GM21360 (cell line): ENCODE measurements around the gene DCDC1.

Source experiments
- ATAC-seq: cut with Tn5 transposase; IDR thresholded peaks from one replicate; pipeline ENCODE4 v1.9.1; 2021; ENCODE audit warnings: mild to moderate bottlenecking, moderate library complexity; ENCODE audit not compliant: unreplicated experiment

The DCDC1 gene, protein sequence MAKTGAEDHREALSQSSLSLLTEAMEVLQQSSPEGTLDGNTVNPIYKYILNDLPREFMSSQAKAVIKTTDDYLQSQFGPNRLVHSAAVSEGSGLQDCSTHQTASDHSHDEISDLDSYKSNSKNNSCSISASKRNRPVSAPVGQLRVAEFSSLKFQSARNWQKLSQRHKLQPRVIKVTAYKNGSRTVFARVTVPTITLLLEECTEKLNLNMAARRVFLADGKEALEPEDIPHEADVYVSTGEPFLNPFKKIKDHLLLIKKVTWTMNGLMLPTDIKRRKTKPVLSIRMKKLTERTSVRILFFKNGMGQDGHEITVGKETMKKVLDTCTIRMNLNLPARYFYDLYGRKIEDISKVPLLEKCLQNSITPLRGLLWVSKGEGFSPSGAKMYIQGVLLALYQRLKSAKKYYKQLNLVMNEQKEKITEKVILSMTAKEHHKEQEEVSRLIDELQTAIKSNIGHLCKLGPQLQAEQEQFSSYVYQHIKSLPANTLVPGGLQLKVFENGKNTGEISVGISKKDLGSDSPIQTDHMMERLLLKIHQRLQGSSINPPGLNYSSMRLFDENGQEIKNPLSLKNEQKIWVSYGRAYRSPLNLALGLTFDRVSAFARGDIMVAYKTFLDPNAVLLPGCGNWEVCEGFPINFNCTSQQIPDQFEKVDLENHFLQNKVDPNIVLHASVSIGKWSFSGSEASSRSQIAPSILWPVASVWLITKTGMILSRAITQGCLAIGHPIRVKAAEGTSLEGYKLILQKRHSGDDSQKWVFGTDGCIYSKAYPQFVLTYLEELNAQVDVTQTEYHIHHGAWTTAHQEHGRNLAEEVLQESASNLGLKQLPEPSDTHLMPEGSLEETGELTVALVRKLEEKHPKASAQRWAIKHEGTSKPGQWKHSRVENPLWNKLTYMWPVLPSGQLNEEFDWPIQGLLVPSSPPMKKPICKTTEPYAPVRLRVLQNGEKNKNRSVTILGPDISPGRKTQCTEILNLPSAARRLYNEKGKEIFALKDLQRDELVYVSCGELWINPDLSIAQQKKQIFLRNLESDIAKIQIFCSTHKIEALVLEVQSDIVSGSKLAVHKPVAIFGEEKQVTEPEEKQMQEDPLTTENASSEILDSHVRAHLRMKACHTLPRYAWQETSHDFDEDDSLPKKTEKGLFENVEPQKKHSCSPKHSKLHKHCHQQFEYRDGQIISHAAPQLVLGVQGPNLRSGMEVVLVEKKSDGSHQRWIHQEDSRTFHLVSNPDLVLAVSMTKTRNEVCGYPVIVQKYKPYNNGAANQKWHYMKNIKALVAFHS (N-terminal part only)

DNA sequence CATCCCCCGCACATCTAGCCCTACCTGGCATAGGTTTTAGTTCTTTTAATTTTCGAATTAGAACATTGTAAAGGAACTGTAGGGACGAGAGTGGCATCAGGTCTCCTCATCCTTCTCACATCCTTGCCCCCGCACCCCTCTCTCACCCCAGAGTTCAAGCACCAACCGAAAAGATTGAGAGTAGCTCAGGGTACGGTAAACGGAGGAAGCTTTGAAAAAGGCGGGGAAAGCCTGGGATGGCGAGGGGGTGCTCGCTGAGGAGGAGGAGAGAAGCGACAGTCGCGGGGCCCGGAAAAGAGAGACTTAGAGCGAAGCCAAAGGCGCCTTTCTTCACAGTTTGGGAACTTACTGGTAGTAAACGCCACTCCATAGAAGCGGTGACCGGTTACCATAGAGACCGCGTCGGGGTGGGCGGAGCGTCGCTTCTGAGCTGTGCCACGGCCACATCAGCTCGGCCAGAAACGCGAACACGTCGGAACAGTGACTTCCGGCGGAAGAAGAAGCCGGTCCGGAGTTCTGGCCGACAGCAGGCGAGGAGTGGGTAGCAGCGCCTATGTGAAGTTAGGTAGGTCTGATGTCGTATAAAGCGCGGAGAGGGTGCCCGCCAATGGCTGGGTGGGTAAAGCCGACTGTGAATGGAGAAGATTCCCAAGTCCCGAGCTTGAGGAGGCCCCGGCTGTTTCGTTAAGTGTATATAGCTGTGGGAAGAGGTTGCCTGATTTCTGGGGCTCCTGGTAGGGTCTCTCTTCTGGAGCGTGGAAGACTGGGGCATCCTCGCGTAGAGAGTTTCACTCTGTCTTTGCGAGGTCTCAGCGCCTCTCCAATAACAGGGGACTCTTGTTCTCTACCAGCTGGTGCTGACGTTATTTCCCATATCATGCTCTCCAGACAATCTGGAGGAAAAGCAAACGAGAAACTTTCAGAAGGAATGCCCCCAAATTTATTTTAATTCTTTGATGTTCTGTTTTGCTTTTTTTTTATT lies at the start of gene DCDC1, which contains the start of gene DNAJC24:
DCDC1 (minus strand) TSS at position 392 of the 982 bp plus-strand sequence. CDS start 41,459 bp downstream, outside the sequence.
DNAJC24 (plus strand) TSS at position 513 of the 982 bp plus-strand sequence. CDS start 889 bp downstream, outside the sequence.
- peak; percentile 98 for ATAC-seq

DNA sequence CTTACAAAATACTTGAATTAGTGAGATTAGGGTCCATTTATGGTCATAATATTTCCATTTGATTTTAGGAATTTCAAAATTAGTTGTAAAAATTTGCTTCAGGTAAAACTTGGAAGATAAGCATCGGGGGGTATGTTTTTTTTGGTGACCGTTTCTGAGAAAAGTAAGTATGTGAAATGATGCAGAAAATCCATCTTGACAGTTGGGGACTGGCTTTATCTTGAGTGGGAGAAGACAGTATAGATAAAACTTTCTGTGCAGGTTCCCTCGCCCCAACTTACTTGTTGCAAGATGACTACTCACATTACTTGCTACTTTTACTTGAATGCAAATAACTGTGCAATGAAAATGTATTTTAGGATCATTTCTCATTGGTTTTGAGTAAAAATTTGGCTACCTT lies 49.6 kb upstream of the DCDC1 start:
- no peak for ATAC-seq

DNA sequence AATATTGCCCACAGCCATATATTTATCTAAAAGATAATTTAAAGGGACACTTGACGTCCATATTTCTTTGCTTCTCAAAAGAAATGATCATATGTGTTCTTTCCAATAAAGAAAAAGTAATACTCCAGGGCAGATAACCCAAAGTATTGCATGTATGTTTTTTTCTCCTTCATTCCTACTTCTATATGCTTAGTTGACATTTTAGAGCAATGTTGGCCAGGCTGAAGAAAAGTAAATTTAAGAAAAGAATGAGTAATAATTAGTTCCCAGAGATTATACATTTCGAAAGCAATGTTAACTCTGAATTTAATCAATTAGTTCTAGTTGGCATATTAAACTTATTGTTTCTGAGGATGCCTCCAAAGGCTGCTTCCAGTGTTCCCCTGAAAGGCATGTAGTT lies 48.3 kb upstream of the DCDC1 start:
- ATAC-seq = no peak

DNA sequence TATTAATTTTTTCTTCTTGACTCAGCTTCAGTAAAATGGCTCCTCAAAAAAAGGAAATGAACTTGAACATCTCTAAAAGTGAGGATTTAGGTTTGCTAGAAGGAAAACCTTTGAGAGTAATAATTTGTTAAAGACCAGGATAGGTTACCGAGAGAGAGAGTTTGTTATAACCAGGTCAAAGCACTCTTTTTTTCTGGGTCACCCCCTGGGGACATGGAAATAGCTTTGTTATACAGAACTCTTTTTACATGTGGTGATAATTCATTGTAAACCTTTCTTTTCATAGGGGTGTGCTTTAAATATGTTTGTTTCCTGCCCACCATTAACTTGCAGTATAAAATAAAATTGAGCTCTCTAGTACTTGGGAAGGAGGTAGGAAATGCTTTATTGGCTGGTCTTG lies 47.8 kb upstream of the DCDC1 start:
- ATAC-seq = no peak

DNA sequence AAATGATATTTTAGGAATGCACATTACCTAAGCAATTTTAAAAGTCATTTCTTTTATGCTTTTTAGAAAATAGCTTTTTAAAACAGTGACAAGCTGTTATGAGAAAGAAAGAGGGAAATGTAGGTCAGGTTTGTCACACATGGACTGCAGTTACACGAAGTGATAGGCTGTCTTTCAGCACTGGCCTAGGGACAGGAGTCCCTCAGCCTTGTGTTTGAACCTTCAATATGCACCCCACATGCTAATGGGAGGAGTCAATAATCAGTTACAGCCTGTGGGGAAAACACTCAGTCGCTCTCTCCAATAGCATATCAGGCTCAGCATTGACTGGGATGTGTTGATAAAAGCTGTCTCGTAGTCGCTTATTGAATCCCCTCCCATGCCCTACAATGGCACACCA lies 45.9 kb upstream of the DCDC1 start:
- ATAC-seq = no peak

DNA sequence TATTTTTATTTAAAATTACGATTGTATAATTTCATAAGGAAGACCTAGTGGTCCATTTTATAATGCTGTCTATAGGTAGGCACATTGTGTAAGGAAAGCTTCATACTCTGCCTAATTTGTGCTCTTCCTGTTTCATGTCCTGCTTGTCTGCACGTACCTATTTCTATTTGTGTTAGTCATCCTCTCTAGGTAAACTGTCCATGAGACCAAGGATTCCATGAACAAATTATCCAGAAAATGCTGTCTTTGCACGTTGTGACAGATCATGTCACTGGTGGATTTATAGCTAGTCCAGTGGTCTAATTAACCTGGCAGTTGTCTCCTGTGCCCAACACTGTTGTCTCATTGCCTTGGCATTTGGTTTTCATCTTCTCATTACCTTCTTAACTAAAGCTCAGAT lies 44.8 kb upstream of the DCDC1 start:
- ATAC-seq = no peak

DNA sequence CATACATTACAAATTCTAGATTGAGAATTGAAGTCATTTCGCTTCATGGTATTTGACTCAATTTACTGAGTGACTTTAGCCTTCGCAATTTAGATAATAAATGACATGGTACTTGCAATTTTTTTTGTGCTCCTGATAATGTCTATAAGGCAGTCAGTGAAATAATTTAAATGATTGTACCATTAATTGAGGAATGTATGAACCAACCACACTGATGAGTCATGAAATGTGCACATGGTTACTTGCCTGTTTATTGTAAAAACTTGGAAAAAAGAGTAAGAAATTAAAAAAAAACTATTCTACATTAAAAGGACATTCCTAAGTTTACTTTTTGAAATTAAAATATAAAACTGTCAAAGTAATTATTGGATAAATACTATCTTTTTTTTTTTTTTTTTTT lies 43.4 kb upstream of the DCDC1 start:
- no peak for ATAC-seq

DNA sequence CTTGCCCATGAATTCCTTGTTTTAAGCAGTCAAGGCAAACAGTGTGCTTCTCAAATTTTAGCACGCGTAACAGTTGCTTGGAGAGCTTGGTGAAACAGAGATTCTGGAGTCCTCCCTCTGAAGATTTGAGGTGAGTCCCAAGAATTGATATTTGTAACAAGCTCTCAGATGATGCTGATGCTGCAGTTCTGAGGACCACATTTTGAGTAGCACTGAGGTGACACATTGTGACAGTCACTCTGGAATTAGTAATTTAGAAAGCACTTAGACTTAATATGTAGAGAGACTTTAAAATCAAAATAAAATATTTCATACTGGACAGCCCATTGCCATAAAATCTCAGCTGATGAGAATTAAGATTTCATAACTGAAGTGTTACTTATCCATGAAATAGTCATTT lies 38.7 kb upstream of the DCDC1 start:
- ATAC-seq = no peak

DNA sequence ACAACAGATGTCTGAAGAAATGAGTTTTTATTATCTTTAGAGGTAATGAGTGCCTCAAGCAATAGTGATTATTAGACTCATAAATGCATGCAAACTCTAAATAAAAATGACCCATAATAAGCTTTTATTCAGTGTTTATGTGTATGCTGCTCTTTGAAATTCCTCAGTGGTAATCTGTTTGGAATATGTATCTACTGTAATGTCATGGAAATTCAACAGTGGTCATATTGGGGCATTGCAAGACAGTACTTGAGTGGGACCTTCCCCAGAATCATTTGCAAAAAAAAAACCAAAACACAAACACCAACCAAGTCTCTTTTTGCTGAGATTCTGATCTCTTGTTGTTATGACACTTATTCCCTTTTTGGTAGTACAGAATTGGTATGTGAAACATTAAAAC lies 35.1 kb upstream of the DCDC1 start:
- ATAC-seq = no peak

DNA sequence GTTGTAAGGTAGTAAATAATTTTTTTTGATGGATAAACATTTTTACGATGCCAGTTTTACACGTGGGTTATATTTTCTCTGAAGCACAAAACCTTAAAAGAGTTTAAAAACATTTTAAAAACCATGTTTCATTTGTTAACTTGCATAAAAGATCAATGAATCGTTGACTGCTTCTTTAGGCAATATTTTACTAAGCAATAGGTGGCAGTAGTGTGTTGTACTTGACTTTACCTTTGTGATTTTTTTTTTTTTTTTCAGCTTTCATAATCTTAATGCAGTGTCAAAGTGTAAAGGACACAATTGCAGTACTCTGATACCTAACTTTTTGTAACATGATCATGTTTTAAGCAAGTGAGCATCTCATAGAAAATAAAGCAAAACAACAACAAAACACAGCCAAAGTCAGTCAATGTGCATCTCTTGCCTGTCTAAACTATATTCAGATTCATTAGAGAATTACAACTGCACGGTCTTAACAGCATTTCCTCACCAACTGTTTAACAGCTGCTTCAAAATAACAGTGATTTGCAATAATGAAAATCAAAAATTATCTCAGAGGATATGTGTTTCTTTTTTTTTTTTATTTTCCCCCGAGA lies 27.8 kb upstream of the DCDC1 start:
- ATAC-seq = no peak

DNA sequence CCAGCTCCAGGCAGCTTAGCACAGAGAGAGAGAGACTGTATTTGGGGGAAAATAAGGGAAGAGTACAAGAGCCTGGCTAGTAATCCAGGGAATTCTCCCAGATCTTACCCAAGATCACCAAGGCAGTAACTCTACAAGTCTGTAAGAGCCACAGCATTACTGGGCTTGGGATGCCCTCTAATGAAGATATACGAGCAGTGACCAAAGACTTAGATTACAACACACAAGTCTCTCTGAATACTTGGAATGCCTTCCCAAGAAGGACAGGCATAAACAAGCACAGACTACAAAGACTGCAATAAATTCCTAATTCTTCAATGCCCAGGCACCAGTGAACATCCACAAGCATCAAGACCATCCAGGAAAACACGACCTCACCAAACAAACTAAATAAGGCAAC lies 17.8 kb upstream of the DCDC1 start:
- no peak for ATAC-seq

DNA sequence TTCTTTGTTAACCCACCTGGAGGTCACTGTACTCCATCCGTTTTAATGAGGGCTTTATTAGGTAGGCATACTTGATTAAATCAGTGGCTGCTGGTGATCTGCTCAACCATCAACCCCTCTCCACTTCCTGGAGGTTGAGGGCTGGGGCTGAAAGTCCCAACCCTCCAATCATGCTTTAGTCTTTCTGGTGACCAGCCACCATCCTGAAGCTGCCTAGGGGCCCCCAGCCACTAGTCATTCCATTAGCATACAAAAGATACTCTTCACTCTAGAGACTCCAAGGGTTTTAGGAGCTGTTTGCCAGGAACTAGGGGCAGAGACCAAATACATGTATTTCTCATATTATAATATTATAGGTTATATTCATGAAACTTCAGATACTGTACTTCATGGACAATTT lies 13.6 kb upstream of the DCDC1 start:
- no peak for ATAC-seq

DNA sequence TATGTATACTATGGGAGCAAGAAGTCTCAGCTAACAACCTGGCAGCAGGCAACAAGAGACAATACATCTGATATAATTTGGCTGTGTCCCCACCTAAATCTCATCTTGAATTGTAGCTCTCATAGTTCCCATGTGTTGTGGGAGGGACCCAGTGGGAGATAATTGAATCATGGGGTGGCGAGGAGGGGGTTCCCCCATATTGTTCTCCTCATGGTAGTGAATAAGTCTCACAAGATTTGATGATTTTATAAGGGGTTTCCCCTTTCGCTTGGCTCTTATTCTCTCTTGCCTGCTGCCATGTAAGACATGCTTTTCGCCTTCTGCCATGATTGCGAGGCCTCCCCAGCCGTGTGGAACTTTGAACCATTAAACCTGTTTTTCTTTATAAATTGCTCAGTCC lies 6.3 kb upstream of the DCDC1 start:
- no peak for ATAC-seq

DNA sequence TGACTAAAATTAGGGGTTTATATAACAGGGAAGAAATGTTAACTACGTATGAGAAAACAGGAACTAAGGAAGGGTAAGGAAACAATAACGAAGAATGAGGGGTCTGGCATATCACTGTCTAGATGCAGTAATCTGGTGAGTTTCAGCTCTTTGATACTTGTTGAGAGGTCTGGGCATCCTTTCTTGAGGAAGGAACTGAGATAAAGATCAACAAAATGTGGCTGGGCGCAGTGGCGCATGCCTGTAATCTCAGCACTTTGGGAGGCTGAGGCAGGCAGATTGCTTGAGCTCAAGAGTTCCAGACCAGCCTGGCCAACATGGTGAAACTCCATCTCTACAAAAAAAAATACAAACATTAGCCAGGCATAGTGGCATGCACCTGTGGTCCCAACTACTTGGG lies 2.7 kb downstream of the DCDC1 start:
- no peak for ATAC-seq

DNA sequence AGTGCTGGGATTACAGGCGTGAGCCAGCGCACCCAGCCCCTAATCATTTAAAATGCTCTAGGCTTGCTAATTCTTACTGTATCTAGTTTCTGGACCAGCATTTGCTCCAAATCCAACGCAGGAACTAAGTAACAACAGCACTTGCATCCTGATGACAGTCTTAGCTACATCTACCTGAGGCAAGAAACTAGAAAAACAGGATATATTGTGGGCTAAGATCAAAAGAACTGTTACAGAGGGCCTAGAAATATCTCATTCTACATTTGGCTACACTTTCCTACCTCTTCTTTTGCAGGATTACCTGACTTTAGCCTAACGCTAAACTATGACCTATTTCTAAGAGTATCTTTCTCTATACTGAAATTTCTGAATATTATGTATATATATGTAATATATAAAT lies 7.8 kb downstream of the DCDC1 start:
- no peak for ATAC-seq

DNA sequence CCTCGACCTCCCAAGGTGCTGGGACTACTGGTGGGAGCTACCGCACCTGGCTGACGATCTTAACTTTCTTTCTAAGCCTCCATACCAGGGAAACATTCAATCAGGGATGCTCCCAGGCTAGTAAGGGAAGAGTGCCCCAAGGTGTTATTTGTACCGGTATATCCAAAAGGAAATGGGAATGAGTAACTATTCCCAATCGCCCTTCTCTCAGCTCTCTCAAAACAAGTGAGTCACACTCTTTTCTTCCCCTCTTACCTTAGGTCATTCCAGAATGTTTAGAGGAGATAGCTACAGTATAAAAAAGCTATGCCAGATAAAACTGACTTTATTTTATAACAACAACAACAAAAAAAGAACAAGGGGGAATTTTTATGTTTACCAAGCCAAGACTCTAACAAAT lies 13.7 kb downstream of the DCDC1 start:
- ATAC-seq = no peak

DNA sequence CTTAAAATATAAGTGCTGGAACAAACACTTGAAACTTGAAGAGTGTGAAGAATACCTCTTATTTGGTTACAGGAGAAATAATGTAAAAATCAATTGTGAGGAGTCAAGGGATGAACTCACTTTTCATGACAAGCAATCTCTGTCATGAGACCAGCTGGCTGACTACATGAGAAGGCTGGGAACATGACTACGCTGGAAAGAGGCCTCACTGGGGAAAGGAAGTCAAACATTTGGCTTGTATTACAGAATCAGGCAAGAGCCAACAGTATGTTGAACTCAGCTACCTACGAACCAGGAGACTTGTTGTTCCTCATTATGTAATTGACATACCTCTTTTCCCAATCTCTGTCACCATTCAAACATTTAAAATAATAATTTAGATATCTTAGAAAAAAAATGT lies 14.4 kb downstream of the DCDC1 start:
- no peak for ATAC-seq

DNA sequence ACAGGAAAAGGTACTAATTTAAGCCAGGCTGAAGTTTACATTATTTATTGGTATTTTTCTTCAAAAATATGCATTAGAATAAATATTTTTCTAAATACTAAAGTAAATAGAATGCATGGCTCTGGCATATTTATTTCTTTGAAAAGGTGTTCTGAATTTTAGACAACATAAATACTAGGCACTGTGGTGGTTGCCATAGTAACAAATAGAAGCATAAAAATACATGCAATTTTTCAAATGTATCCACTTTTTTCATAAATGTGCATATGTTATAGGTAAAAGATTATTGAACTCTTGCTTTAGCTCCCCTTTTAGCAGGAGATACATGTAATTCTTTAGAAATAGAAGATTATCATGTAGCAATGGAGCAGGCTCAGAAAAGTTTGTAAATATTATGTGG lies 18.4 kb downstream of the DCDC1 start:
- ATAC-seq = no peak

DNA sequence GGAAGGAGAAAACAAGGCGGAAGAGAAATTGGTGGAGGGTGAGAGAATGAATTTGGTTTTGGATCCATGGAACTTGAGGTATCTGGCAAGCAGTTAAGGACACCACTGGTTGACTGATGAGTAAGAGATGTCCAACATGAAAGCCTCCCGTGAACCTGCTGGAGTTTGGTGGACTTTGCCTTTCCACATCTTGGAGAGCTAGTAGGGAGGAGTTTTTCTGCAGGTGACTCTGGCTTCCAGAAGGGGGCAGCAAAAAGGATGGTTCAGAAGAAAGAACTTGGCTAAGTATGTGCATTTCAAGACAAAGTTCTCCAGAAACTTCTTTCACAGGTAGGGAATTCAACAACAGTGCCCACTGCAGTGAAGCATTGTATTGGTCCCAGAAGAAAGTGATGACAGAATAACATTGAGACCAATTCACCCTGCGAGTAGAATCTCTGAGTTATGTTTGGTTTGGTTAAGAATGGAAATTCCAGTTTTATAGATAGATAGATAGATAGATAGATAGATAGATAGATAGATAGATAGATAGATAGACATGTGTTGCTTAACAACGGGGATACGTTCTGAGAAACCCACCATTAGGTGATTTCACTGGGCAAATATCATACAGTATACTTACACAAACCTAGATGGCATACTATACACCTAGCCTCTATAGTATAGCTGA lies 28.5 kb downstream of the DCDC1 start:
- no peak for ATAC-seq
